GM19463 (cell line): ENCODE results near the gene EPN2.
A peak's percentile ranks its signal among the peaks of the same experiment; 100 is the strongest.

Experiments used
- ATAC-seq: cut with Tn5 transposase; IDR thresholded peaks from one replicate; pipeline ENCODE4 v1.9.1; 2021; ENCODE audit warnings: mild to moderate bottlenecking, moderate library complexity; ENCODE audit not compliant: unreplicated experiment

The EPN2 gene

DNA sequence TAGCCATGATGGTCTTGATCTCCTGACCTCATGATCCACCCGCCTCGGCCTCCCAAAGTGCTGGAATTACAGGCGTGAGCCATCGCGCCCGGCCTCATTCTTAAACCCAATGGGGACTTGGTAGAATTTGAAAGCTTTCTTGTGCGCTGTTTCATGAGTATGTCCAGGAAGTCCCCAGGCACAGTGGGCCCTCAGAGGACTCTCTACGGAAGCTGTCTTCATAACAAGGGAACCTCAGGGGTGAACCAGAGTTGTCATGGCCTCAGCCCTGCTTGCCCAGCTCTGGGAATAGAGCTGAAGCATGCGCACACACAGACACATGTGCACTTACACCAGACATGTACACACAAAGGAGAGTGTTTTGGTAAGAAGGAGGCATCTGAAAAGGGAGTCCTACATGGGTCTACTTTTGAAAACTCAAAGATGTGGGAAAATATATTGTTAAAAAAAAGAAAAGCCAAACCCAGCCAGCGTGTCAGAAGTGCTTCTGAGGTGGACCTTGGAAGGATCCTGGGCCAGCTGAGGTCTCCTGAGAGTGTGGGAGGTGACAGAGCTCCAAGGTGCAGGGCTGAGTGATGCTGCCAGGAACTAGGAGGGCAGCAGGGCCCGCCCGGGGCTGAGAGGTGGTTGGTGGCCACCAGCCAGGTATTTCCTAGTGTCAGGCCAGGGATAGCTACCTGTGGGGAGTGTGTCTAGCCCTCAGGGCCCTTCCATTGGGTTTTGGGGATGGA is 54.6 kb downstream of the EPN2 start:
- ATAC-seq = no peak

DNA sequence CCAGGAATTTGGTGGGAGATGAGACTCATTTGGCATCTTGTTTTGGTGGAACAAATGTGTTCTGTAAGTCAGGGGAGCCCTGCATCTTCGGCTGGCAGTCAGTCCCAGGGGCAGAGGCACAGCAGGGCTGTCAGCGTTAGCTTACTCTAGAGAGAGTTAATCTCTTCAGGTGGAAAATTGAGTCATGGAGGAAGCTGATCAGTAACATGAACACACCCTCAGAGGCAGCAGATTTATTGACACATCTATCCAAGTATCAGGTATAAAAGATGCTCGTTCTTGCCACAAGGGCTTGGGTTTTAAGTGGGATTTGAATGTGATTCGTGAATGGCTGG is 55.2 kb downstream of the EPN2 start:
- no peak for ATAC-seq

- ATAC-seq = no peak
Observed at GRCh38 chr17:19294443-19294842, 57.3 kb downstream of the EPN2 start.

- ATAC-seq = no peak
Observed at GRCh38 chr17:19295473-19296135, 58.4 kb downstream of the EPN2 start.

DNA sequence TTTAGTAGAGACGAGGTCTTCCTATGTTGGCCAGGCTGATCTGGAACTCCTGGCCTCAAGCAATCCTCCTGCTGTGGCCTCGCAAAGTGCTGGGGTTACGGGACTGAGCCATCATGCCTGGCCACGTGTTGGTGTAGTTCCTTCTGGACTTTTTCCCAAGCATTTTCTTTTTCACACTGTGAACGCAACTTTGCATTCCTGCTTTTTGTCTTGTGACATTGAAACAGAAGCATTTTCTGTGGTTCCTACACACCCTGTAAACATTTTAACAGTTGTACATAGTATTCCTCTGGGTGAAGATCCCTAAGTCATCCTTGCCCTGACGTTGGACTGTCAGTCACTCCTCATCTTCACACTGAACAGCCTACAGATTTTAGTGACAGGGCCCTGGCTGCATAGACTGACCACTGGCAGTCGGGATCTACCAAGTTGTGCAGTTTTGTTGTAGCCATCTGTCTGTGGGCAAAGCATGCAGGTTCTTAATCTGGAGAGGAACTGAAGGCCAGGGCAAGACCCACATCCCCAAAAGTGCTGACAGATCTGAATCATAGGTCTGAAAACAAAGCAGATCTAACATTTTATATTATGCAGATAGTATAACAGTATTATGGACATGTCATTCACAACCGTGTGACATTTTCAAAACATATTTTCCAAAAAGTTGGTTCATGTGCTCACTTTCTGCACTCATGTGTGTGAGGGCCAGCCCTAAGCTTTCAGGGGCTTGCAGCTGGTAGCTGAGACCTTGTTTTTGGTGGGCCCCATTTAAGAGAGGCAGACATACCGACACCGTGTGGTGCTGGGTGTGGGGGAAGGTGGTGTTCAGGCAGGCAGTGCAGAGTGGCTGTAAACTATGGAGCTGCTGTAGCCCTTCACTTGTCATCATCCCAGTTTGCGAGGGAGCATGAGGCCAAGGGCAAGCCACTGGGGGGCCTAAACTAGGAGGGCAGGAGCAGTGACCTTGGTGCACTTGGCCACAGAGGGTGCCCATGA is 59.9 kb downstream of the EPN2 start:
- no peak for ATAC-seq

- ATAC-seq = no peak
Observed at GRCh38 chr17:19298569-19299213, 61.5 kb downstream of the EPN2 start.

- ATAC-seq = no peak
Observed at GRCh38 chr17:19299214-19299747, 62.1 kb downstream of the EPN2 start.

- no peak for ATAC-seq
Observed at GRCh38 chr17:19299866-19300265, 62.7 kb downstream of the EPN2 start.

GRCh38 chr17:19301274-19301951 is 64.2 kb downstream of the EPN2 start:
- ATAC-seq = no peak

DNA sequence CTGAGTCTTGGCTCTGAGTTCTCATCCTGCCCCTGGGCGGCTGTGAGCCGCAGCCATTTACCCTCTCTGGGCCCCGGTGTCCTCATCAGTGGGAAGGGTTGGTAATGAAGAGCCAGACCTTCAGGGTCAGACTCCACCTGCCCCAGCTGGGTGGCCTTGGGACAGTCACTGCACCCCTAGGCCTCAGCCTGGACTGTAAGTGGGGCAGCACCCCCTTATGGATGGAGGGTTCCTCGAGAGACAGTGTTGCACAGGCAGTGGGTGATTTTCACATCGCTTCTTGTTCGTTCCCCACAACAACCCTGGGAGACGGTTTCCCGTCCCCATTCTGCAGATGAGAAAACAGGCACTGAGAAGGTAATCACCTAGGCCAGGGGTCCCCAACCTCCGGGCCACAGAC is 64.8 kb downstream of the EPN2 start:
- no peak for ATAC-seq

DNA sequence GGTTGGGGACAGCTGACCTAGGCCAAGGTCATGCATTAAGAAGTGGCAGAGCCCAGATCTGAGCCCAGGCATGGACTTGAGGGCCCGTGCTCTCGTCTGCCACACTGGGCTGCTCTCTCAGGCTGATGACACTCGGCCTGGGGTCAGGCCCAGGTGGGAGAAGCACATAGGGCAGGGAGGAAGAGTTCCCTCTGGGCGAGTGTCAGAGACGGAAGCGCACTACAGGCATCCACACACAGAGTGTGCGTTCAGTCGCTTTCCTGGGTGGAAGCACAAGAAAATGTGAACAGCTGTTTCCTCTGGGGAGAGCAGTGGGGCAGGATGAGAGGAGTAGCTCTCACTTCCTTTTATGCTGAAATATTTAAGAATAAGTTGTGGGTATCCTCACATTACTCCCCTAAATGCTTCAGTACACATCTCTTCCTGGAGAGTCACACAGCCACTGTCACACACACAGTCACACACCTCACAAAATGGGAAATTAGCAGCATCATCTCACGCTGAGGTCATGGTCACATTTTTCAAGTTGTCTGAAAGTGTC is 65.7 kb downstream of the EPN2 start:
- no peak for ATAC-seq

GRCh38 chr17:19303367-19303776 is 66.2 kb downstream of the EPN2 start:
- no peak for ATAC-seq

DNA sequence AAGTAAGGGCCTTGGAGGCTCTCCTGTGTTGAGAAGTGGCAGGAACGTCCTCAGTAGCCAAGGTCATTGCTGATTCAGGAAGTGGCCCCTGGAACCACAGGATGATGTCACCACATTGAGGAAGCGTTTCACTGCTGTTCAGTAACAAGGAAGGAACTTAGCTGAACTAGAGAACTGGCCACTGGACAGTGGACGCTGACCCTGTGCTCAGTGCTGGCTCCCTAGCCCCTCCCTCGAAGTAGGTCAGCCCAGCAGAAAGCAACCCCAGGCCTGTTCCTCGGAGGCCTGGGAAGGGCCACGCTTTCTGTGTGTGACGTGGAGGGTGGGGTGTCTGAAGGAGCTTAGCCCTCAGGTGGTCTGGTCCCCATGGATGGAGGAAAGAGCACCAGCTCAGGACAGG is 67.0 kb downstream of the EPN2 start:
- no peak for ATAC-seq

DNA sequence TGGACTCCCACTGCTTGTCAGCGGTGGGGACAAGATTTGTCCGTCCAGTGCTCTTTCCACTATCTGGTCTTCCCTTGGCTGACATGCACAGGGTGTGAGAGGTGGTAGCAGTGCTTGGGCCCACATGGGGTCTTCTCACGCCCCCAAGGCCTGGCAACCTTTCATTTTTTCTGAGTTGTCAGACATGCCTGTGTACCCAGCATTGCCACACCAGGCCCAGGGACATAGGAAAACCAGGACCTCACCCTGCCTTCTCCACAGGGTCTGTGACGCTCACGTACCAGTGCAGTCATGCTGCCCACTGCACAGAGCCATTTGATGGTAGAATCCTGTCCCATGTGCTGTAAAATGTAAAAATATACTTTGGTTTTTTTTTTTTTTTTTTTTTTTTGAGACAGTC is 67.6 kb downstream of the EPN2 start:
- no peak for ATAC-seq

DNA sequence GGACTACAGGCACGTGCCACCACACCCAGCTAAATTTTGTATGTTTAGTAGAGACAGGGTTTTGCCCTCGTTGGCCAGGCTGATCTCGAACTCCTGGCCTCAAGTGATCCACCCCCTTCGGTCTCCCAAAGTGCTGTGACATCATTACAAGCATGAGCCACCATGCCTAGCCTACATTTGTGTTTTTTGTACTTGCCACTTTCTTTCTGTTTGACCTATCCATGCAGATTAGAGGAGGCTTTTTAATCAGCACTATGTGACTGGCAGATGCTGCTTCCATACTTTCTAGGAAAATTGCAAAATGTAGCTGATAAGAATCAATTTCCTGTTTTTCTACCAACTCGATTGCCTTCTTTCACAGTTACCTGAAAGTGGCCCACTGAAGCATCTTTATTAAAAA is 68.1 kb downstream of the EPN2 start:
- no peak for ATAC-seq

GRCh38 chr17:19305761-19306159 is 68.6 kb downstream of the EPN2 start:
- ATAC-seq = no peak

DNA sequence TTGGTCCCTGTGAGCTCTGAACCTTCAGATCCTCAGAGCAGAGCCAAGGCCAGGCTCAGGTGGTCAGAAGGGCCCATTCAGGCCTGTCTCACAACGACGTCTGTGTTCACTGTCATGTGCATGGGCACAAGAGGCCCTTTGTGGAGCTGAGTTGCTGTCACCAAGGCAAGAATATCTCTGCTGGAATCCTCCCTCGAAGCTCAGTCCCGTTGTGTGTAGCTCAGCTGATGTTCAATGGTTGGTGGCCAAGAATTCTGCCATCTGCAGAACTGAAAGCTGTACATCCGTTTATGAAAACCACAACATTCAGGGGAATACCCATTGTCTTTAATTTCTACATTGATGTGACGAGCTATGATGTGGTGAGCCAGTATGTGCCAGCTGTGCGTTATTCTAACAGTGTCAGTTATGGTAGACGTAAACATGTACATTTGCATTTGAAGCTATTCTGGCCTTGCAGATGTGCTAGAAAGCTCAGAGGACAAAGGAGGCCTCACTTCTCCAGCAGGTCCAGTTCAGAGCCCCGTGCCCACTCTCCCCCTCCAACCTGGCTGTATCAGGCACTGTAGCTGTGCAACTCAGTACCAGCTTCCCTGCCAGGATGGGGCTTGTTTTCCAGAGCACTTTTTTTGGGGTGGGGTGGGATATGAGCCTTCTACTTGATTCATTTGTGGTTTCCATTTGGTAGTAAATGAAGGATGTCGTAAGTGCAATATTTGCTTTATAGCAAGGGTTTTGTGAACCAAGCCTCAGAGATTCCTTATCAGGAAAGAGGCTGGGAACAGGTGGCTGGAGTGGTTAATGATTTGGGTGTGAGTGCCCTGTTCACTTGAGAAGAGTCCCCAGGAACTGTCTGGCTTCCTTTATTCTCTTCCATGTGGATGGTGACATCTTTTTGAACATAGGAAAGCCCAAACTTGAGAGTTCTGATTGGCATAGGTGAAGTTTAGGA is 69.3 kb downstream of the EPN2 start:
- ATAC-seq = peak; percentile 76

- no peak for ATAC-seq
Observed at GRCh38 chr17:19307521-19307920, 70.4 kb downstream of the EPN2 start.

DNA sequence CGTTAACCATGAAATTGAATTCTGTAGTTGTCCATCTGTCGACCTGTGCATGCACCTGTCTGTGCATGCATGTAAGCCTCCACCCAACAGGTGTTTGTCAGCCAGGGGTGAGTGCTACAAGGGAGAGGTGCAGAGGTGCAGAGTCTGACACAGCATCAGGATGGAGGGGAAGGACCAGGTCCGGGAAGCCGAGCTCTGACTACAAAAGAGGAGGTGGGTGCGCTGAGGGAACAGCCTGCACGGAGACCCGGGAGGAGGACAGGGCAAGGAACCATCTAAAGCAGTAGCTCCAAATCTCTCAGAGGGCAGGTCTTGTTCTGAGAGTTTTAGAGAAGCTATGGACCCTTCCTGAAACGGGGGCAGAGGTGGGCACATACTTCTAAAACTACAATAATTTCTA is 71.2 kb downstream of the EPN2 start:
- ATAC-seq = no peak
